Activated CD4-positive, alpha-beta T cell treated with anti-CD3 and anti-CD28 coated beads, Interleukin-2, amount 10 ng/mL, durations not matched to agents 24 days and 14 days (primary cell): ENCODE data around the gene TOMM6. TPM values are rescaled to one million over a fixed set of nuclear protein-coding genes. Genes with fewer than 3 reads are reported as not detected.

Experiments
- DNase-seq: peaks from one replicate; pipeline ENCODE4 v3.0.0; 2022
- H3K27ac Mint-ChIP-seq: one replicate; pipeline ENCODE4 v1.8.0; 2022; ENCODE audit warnings: mild to moderate bottlenecking, mixed read lengths
- H3K27me3 Mint-ChIP-seq: one replicate; pipeline ENCODE4 v1.8.0; 2022; ENCODE audit warnings: mixed read lengths
- H3K36me3 Mint-ChIP-seq: one replicate; pipeline ENCODE4 v1.8.0; 2022; ENCODE audit warnings: low read depth, mild to moderate bottlenecking, mixed read lengths
- H3K4me1 Mint-ChIP-seq: one replicate; pipeline ENCODE4 v1.8.0; 2021; ENCODE audit warnings: mixed read lengths
- H3K4me3 Mint-ChIP-seq: one replicate; pipeline ENCODE4 v1.8.0; 2022; ENCODE audit warnings: mild to moderate bottlenecking, moderate library complexity, mixed read lengths
- H3K9me3 Mint-ChIP-seq: one replicate; pipeline ENCODE4 v1.8.0; 2021; ENCODE audit warnings: mixed read lengths
- intact Hi-C: fragments of 100-400 bp; cut with micrococcal nuclease; formaldehyde crosslinking; loops from one replicate; pipeline ENCODE4 v1.15.1; 2023
- total RNA-seq: library from RNA; stranded (reverse); gene quantifications from 2 replicates; pipeline ENCODE4 v1.2.3, GENCODE V29; 2022

The TOMM6 gene
- total RNA-seq, 1 donor from 2014 or later = 367 TPM

- Mint-ChIP-seq H3K4me3 (no peak overlapping the region), H3K9me3 (no peaks in the 10 kb centered on the region), H3K36me3 (peaks cover 13% of the 10 kb centered on the region), H3K27me3 (no peaks in the 10 kb centered on the region), H3K4me1 (peaks cover 10% of the 10 kb centered on the region), H3K27ac (no peak overlapping the region)
- intact Hi-C loops = no loop called here
- DNase-seq = no peak
These were observed 16.2 kb upstream of the TOMM6 start for GRCh38 chr6:41771058-41771983.

GRCh38 chr6:41774841-41775240 is 12.7 kb upstream of the TOMM6 start:
- DNase-seq = no peak
- H3K36me3 Mint-ChIP-seq = peaks cover 16% of the 10 kb centered on the region
- H3K9me3 Mint-ChIP-seq = no peaks in the 10 kb centered on the region
- H3K27ac Mint-ChIP-seq = no peak overlapping the region
- intact Hi-C loops = no loop called here
- no peak overlapping the region for H3K4me3 Mint-ChIP-seq
- peaks cover under 1% of the 10 kb centered on the region for H3K27me3 Mint-ChIP-seq
- peaks cover 9% of the 10 kb centered on the region for H3K4me1 Mint-ChIP-seq

GRCh38 chr6:41775293-41775882 is 12.1 kb upstream of the TOMM6 start:
- H3K4me1 Mint-ChIP-seq = peaks cover 13% of the 10 kb centered on the region
- H3K27ac Mint-ChIP-seq = no peak overlapping the region
- no peak overlapping the region for H3K4me3 Mint-ChIP-seq
- peaks cover 16% of the 10 kb centered on the region for H3K36me3 Mint-ChIP-seq
- no peaks in the 10 kb centered on the region for H3K9me3 Mint-ChIP-seq
- H3K27me3 Mint-ChIP-seq = peaks cover 2% of the 10 kb centered on the region
- no peak for DNase-seq
- intact Hi-C loops = no loop called here

GRCh38 chr6:41777551-41778285 is 9.8 kb upstream of the TOMM6 start:
- no peak for DNase-seq
- intact Hi-C loops = no loop called here
- Mint-ChIP-seq H3K4me3 (peak overlapping the region; percentile 14), H3K36me3 (peaks cover 10% of the 10 kb centered on the region), H3K27me3 (peaks cover 11% of the 10 kb centered on the region), H3K4me1 (peaks cover 19% of the 10 kb centered on the region), H3K9me3 (no peaks in the 10 kb centered on the region), H3K27ac (no peak overlapping the region)

- DNase-seq = no peak
- peak overlapping the region; percentile 94 for H3K4me3 Mint-ChIP-seq
- peaks cover 12% of the 10 kb centered on the region for H3K27me3 Mint-ChIP-seq
- peaks cover 9% of the 10 kb centered on the region for H3K36me3 Mint-ChIP-seq
- intact Hi-C loops = loop anchor here (1.0 kb wide), 1 partner anchor 8 kb away; the partner anchor contains the start of gene TOMM6
- H3K27ac Mint-ChIP-seq = peak overlapping the region; percentile 72
- peaks cover 19% of the 10 kb centered on the region for H3K4me1 Mint-ChIP-seq
- no peaks in the 10 kb centered on the region for H3K9me3 Mint-ChIP-seq
These were observed 8.6 kb upstream of the TOMM6 start for GRCh38 chr6:41778895-41779294.

- Mint-ChIP-seq H3K27ac (peak overlapping the region; percentile 72), H3K4me3 (peak overlapping the region; percentile 94), H3K27me3 (peaks cover 14% of the 10 kb centered on the region), H3K9me3 (no peaks in the 10 kb centered on the region), H3K4me1 (peaks cover 20% of the 10 kb centered on the region), H3K36me3 (peaks cover 6% of the 10 kb centered on the region)
- DNase-seq = no peak
- intact Hi-C loops = loop anchor here (1.0 kb wide), 1 partner anchor 8 kb away; the partner anchor contains the start of gene TOMM6
These were observed 8.2 kb upstream of the TOMM6 start for GRCh38 chr6:41779336-41779735.

- intact Hi-C loops = loop anchor here (1.0 kb wide), 4 partner anchors 7 to 386 kb away; partner anchors contain the start of genes TFEB and TOMM6
- H3K4me1 Mint-ChIP-seq = peaks cover 22% of the 10 kb centered on the region
- peaks cover 19% of the 10 kb centered on the region for H3K27me3 Mint-ChIP-seq
- H3K36me3 Mint-ChIP-seq = peaks cover 3% of the 10 kb centered on the region
- H3K27ac Mint-ChIP-seq = peak within 1 kb of the TSS; percentile 81
- peak within 1 kb of the TSS; percentile 96 for H3K4me3 Mint-ChIP-seq
- peak; percentile 100 for DNase-seq
- H3K9me3 Mint-ChIP-seq = no peaks in the 10 kb centered on the region
These were observed 7.5 kb upstream of the TOMM6 start, which contains the start of gene FRS3 for GRCh38 chr6:41779788-41780550. FRS3 (minus strand) TSS chr6:41779900; CDS start chr6:41776987, 2,913 bp downstream.

- Mint-ChIP-seq H3K27me3 (peaks cover 21% of the 10 kb centered on the region), H3K4me3 (peak within 1 kb of the TSS; percentile 96), H3K9me3 (no peaks in the 10 kb centered on the region), H3K27ac (peak within 1 kb of the TSS; percentile 81), H3K36me3 (peaks cover 3% of the 10 kb centered on the region), H3K4me1 (peaks cover 24% of the 10 kb centered on the region)
- intact Hi-C loops = loop anchor here (1.0 kb wide), 3 partner anchors 45 to 386 kb away; partner anchors contain the start of gene TFEB
- DNase-seq = no peak
These were observed 6.7 kb upstream of the TOMM6 start, which contains the start of gene PRICKLE4 for GRCh38 chr6:41780551-41781365. PRICKLE4 (plus strand) TSS chr6:41780782; CDS start chr6:41783474, 2,692 bp downstream.

GRCh38 chr6:41781366-41781730 is 6.1 kb upstream of the TOMM6 start:
- H3K9me3 Mint-ChIP-seq = no peaks in the 10 kb centered on the region
- intact Hi-C loops = no loop called here
- H3K27me3 Mint-ChIP-seq = peaks cover 21% of the 10 kb centered on the region
- peaks cover 3% of the 10 kb centered on the region for H3K36me3 Mint-ChIP-seq
- peaks cover 25% of the 10 kb centered on the region for H3K4me1 Mint-ChIP-seq
- H3K4me3 Mint-ChIP-seq = peak overlapping the region; percentile 70
- DNase-seq = peak; percentile 63
- H3K27ac Mint-ChIP-seq = no peak overlapping the region

GRCh38 chr6:41783106-41783780 is 4.3 kb upstream of the TOMM6 start:
- DNase-seq = no peak
- peaks cover 23% of the 10 kb centered on the region for H3K4me1 Mint-ChIP-seq
- no peaks in the 10 kb centered on the region for H3K9me3 Mint-ChIP-seq
- intact Hi-C loops = no loop called here
- H3K4me3 Mint-ChIP-seq = no peak overlapping the region
- H3K27me3 Mint-ChIP-seq = peaks cover 21% of the 10 kb centered on the region
- H3K36me3 Mint-ChIP-seq = peaks cover 5% of the 10 kb centered on the region
- H3K27ac Mint-ChIP-seq = no peak overlapping the region

GRCh38 chr6:41784581-41785171 is 2.8 kb upstream of the TOMM6 start:
- Mint-ChIP-seq H3K4me1 (peaks cover 22% of the 10 kb centered on the region), H3K4me3 (peak overlapping the region; percentile 59), H3K9me3 (no peaks in the 10 kb centered on the region), H3K27me3 (peaks cover 21% of the 10 kb centered on the region), H3K36me3 (peaks cover 14% of the 10 kb centered on the region), H3K27ac (no peak overlapping the region)
- DNase-seq = no peak
- intact Hi-C loops = loop anchor here (5.0 kb wide), 3 partner anchors 153 to 712 kb away; partner anchors contain the start of genes MRPS10, NFYA and OARD1
